ENCODE data around the gene ZNF136. TPM values are rescaled to one million over a fixed set of nuclear protein-coding genes. Genes with fewer than 3 reads are reported as not detected.
A peak's percentile ranks its signal among the peaks of the same experiment; 100 is the strongest.

ZNF136 gene
- total RNA-seq, 4 donors from 2014 or later = 7.3 to 10.8 (median 8.4) TPM

- H3K9me3 ChIP-seq = peaks cover 27% of the 10 kb centered on the region
- H3K4me3 ChIP-seq = no peak overlapping the region
- DNase-seq (ENCODE audit: low spot score in 2 of 2) = no peak
- no peaks in the 10 kb centered on the region for H3K4me1 ChIP-seq
- H3K36me3 ChIP-seq = peaks cover 53% of the 10 kb centered on the region
- no peaks in the 10 kb centered on the region for H3K27me3 ChIP-seq
- WGBS = 93% methylated on average over 3 of the region's 3 CpGs
- H3K27ac ChIP-seq = no peak overlapping the region
- TF ChIP-seq CTCF (IDR thresholded peaks at IDR 0.05) = no peak
- TF ChIP-seq POLR2AphosphoS5 (IDR thresholded peaks at IDR 0.05) = no peak
- TF ChIP-seq POLR2A (IDR thresholded peaks at IDR 0.05) = no peak
Observed at GRCh38 chr19:12133069-12133468, 29.8 kb upstream of the ZNF136 start.

- no peak for DNase-seq (ENCODE audit: low spot score in 2 of 2)
- peaks cover 24% of the 10 kb centered on the region for H3K4me1 ChIP-seq
- no peak overlapping the region for H3K4me3 ChIP-seq
- no peak overlapping the region for H3K27ac ChIP-seq
- peak in 1 of 2 donors; percentile 15 for TF ChIP-seq CTCF (IDR thresholded peaks at IDR 0.05)
- TF ChIP-seq EP300 (IDR thresholded peaks at IDR 0.05) = no peak
- 82% methylated on average over 7 of the region's 7 CpGs for WGBS
- H3K27me3 ChIP-seq = no peaks in the 10 kb centered on the region
- peaks cover 17% of the 10 kb centered on the region for H3K9me3 ChIP-seq
- H3K36me3 ChIP-seq = peaks cover 47% of the 10 kb centered on the region
Observed at GRCh38 chr19:12137221-12137940, 25.5 kb upstream of the ZNF136 start.

- Histone ChIP-seq H3K4me3 (peak overlapping the region; percentile 74), H3K36me3 (peaks cover 30% of the 10 kb centered on the region), H3K27me3 (no peaks in the 10 kb centered on the region), H3K9me3 (no peaks in the 10 kb centered on the region), H3K4me1 (peaks cover 24% of the 10 kb centered on the region), H3K27ac (peak overlapping the region; percentile 67)
- TF ChIP-seq CTCF (IDR thresholded peaks at IDR 0.05) = no peak
- TF ChIP-seq POLR2AphosphoS5 (IDR thresholded peaks at IDR 0.05) = no peak
- no peak for TF ChIP-seq EP300 (IDR thresholded peaks at IDR 0.05)
- TF ChIP-seq POLR2A (IDR thresholded peaks at IDR 0.05) = no peak
- DNase-seq (ENCODE audit: low spot score in 2 of 2) = no peak
- WGBS = 20% methylated on average over 13 of the region's 13 CpGs
Observed at GRCh38 chr19:12139269-12139668, 23.6 kb upstream of the ZNF136 start.

GRCh38 chr19:12139885-12140544 is 22.9 kb upstream of the ZNF136 start, which contains the start of gene ZNF20:
Gene ZNF20 (minus strand): TSS chr19:12140350. CDS start chr19:12140182, 168 bp downstream.
- 1% methylated on average over 14 of the region's 49 CpGs for WGBS
- Histone ChIP-seq H3K27me3 (no peaks in the 10 kb centered on the region), H3K4me3 (peak within 1 kb of the TSS; percentile 74), H3K27ac (peak within 1 kb of the TSS; percentile 67), H3K9me3 (no peaks in the 10 kb centered on the region), H3K36me3 (peaks cover 28% of the 10 kb centered on the region), H3K4me1 (peaks cover 24% of the 10 kb centered on the region)
- TF ChIP-seq EP300 (IDR thresholded peaks at IDR 0.05) (no peak), POLR2A (IDR thresholded peaks at IDR 0.05) (no peak), POLR2AphosphoS5 (IDR thresholded peaks at IDR 0.05) (peak in 1 of 3 donors; percentile 65)
- DNase-seq (ENCODE audit: low spot score in 2 of 2) = peak; percentile 98 to 99

- TF ChIP-seq POLR2AphosphoS5 (IDR thresholded peaks at IDR 0.05) (no peak), CTCF (IDR thresholded peaks at IDR 0.05) (peak; percentile 87 to 93)
- Histone ChIP-seq H3K27me3 (no peaks in the 10 kb centered on the region), H3K4me3 (peak overlapping the region; percentile 74), H3K4me1 (peaks cover 24% of the 10 kb centered on the region), H3K36me3 (peaks cover 28% of the 10 kb centered on the region), H3K27ac (peak overlapping the region; percentile 67), H3K9me3 (no peaks in the 10 kb centered on the region)
- DNase-seq (ENCODE audit: low spot score in 2 of 2) = peak; percentile 92
- 6% methylated on average over 17 of the region's 17 CpGs for whole genome bisulfite sequencing
Observed at GRCh38 chr19:12140545-12141404, 22.1 kb upstream of the ZNF136 start.

Data from suprapubic skin (tissue), 4 donors.